ENCODE measurements around the gene PNISR. TPM values are rescaled to one million over a fixed set of nuclear protein-coding genes. Genes with fewer than 3 reads are reported as not detected.

The PNISR gene
- total and polyA plus RNA-seq, 2 experiments from 2014 or later, result 135 to 270 TPM

DNA sequence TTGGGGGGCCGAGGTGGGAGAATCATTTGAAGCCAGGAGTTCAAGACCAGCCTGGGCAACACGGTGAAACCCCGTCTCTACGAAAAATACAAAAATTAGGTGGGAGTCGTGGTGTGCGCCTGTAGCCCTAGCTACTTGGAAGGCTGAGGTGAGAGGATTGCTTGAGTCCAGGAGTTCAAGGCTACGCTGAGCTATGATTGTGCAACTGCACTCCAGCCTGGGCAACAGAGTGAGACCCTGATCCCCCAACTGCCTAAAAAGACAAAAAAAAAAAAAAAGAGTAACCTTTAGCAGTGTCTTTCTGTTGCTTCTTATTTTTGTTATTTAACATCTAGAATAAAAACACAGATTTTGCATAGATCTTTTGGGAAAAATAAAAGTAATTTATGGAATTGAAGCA lies 18.0 kb downstream of the PNISR start (continued):
- TF ChIP-seq, protein P1, sequence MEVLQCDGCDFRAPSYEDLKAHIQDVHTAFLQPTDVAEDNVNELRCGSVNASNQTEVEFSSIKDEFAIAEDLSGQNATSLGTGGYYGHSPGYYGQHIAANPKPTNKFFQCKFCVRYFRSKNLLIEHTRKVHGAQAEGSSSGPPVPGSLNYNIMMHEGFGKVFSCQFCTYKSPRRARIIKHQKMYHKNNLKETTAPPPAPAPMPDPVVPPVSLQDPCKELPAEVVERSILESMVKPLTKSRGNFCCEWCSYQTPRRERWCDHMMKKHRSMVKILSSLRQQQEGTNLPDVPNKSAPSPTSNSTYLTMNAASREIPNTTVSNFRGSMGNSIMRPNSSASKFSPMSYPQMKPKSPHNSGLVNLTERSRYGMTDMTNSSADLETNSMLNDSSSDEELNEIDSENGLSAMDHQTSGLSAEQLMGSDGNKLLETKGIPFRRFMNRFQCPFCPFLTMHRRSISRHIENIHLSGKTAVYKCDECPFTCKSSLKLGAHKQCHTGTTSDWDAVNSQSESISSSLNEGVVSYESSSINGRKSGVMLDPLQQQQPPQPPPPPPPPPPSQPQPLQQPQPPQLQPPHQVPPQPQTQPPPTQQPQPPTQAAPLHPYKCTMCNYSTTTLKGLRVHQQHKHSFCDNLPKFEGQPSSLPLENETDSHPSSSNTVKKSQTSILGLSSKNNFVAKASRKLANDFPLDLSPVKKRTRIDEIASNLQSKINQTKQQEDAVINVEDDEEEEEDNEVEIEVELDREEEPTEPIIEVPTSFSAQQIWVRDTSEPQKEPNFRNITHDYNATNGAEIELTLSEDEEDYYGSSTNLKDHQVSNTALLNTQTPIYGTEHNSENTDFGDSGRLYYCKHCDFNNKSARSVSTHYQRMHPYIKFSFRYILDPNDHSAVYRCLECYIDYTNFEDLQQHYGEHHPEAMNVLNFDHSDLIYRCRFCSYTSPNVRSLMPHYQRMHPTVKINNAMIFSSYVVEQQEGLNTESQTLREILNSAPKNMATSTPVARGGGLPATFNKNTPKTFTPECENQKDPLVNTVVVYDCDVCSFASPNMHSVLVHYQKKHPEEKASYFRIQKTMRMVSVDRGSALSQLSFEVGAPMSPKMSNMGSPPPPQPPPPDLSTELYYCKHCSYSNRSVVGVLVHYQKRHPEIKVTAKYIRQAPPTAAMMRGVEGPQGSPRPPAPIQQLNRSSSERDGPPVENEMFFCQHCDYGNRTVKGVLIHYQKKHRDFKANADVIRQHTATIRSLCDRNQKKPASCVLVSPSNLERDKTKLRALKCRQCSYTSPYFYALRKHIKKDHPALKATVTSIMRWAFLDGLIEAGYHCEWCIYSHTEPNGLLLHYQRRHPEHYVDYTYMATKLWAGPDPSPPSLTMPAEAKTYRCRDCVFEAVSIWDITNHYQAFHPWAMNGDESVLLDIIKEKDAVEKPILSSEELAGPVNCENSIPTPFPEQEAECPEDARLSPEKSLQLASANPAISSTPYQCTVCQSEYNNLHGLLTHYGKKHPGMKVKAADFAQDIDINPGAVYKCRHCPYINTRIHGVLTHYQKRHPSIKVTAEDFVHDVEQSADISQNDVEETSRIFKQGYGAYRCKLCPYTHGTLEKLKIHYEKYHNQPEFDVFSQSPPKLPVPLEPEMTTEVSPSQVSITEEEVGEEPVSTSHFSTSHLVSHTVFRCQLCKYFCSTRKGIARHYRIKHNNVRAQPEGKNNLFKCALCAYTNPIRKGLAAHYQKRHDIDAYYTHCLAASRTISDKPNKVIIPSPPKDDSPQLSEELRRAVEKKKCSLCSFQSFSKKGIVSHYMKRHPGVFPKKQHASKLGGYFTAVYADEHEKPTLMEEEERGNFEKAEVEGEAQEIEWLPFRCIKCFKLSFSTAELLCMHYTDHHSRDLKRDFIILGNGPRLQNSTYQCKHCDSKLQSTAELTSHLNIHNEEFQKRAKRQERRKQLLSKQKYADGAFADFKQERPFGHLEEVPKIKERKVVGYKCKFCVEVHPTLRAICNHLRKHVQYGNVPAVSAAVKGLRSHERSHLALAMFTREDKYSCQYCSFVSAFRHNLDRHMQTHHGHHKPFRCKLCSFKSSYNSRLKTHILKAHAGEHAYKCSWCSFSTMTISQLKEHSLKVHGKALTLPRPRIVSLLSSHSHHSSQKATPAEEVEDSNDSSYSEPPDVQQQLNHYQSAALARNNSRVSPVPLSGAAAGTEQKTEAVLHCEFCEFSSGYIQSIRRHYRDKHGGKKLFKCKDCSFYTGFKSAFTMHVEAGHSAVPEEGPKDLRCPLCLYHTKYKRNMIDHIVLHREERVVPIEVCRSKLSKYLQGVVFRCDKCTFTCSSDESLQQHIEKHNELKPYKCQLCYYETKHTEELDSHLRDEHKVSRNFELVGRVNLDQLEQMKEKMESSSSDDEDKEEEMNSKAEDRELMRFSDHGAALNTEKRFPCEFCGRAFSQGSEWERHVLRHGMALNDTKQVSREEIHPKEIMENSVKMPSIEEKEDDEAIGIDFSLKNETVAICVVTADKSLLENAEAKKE (CRISPR knock-in tag; IDR thresholded peaks at IDR 0.05), result no peak
- TF ChIP-seq, protein P2, sequence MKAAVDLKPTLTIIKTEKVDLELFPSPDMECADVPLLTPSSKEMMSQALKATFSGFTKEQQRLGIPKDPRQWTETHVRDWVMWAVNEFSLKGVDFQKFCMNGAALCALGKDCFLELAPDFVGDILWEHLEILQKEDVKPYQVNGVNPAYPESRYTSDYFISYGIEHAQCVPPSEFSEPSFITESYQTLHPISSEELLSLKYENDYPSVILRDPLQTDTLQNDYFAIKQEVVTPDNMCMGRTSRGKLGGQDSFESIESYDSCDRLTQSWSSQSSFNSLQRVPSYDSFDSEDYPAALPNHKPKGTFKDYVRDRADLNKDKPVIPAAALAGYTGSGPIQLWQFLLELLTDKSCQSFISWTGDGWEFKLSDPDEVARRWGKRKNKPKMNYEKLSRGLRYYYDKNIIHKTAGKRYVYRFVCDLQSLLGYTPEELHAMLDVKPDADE (IDR thresholded peaks at IDR 0.05), result no peak
- TF ChIP-seq, protein P3, sequence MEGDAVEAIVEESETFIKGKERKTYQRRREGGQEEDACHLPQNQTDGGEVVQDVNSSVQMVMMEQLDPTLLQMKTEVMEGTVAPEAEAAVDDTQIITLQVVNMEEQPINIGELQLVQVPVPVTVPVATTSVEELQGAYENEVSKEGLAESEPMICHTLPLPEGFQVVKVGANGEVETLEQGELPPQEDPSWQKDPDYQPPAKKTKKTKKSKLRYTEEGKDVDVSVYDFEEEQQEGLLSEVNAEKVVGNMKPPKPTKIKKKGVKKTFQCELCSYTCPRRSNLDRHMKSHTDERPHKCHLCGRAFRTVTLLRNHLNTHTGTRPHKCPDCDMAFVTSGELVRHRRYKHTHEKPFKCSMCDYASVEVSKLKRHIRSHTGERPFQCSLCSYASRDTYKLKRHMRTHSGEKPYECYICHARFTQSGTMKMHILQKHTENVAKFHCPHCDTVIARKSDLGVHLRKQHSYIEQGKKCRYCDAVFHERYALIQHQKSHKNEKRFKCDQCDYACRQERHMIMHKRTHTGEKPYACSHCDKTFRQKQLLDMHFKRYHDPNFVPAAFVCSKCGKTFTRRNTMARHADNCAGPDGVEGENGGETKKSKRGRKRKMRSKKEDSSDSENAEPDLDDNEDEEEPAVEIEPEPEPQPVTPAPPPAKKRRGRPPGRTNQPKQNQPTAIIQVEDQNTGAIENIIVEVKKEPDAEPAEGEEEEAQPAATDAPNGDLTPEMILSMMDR (conservative IDR thresholded peaks at IDR 0.05; ENCODE audit: low read depth in 2 of 2), result no peak
- TF ChIP-seq ZNF331 (CRISPR knock-in tag; IDR thresholded peaks at IDR 0.05; ENCODE audit: low read depth) (no peak), POLR2AphosphoS5 (IDR thresholded peaks at IDR 0.05; ENCODE audit: low read depth) (no peak), EZH2 (IDR thresholded peaks at IDR 0.05; ENCODE audit: low read depth, unreplicated experiment) (no peak), NANOG (IDR thresholded peaks at IDR 0.05; ENCODE audit: borderline replicate concordance) (no peak), CREB1 (CRISPR knock-in tag; IDR thresholded peaks at IDR 0.05; ENCODE audit: low read depth) (no peak), JUNB (IDR thresholded peaks at IDR 0.05; ENCODE audit: unreplicated experiment) (no peak)
